Fibroblast of villous mesenchyme (primary cell): ENCODE measurements around the gene PTPN5. TPM values are rescaled to one million over a fixed set of nuclear protein-coding genes. Genes with fewer than 3 reads are reported as not detected.
"Not testable (repeated sequence)": the region's sequence is repeated elsewhere in the genome, so short reads cannot be mapped to it uniquely, and the experiment has no call there.

Experiments used
- DNase-seq: peaks from one replicate; pipeline ENCODE4 v3.0.0-alpha.2; 2010; ENCODE audit warnings: low read depth
- H3K4me3 ChIP-seq: 2 replicates; pipeline ENCODE4 v1.5.1; 2011; ENCODE audit warnings: low read depth, mild to moderate bottlenecking, low read length
- CTCF ChIP-seq: IDR thresholded peaks from 2 replicates; pipeline ENCODE4 v1.5.1; 2012; ENCODE audit warnings: low read depth, mild to moderate bottlenecking, low read length; ENCODE audit not compliant: insufficient read depth
- total RNA-seq: library from RNA; depleted of rRNA; stranded (reverse); fragments of >200 nt; gene quantifications from 2 replicates; pipeline ENCODE4 v1.2.3, GENCODE V29; 2012

Gene PTPN5
- total RNA-seq, 1 donor = not detected

GRCh38 chr11:18696638-18697225 lies 94.9 kb downstream of the PTPN5 start:
- no peak for TF ChIP-seq CTCF
- H3K4me3 ChIP-seq = no peak overlapping the region
- no peak for DNase-seq

- TF ChIP-seq CTCF = no peak
- H3K4me3 ChIP-seq = no peak overlapping the region
- no peak for DNase-seq
These were observed 98.4 kb downstream of the PTPN5 start for GRCh38 chr11:18692941-18693760.

GRCh38 chr11:18691467-18692140 lies 100.0 kb downstream of the PTPN5 start:
- not testable (repeated sequence) for DNase-seq, H3K4me3 ChIP-seq

GRCh38 chr11:18684267-18684666 lies 107.3 kb downstream of the PTPN5 start:
- no peak for DNase-seq
- no peak overlapping the region for H3K4me3 ChIP-seq
- no peak for TF ChIP-seq CTCF

GRCh38 chr11:18682466-18682865 lies 109.1 kb downstream of the PTPN5 start:
- DNase-seq = no peak
- no peak for TF ChIP-seq CTCF
- no peak overlapping the region for H3K4me3 ChIP-seq

GRCh38 chr11:18681949-18682348 lies 109.6 kb downstream of the PTPN5 start:
- not testable (repeated sequence) for H3K4me3 ChIP-seq, DNase-seq

Other genes starting within 250 kb of the PTPN5 start
- gene UEVLD, start 203.1 kb downstream of the PTPN5 start, total RNA-seq = 27.7 and 33.2 TPM in 2 replicates
- under 0.01 and 0.32 TPM in 2 replicates for gene MISFA, start 192.0 kb downstream of the PTPN5 start, total RNA-seq
- gene SPTY2D1, start 157.5 kb downstream of the PTPN5 start, total RNA-seq = 17.7 and 20.7 TPM in 2 replicates
- 0.32 and 0.43 TPM in 2 replicates for gene TMEM86A, start 93.0 kb downstream of the PTPN5 start, total RNA-seq
- gene IGSF22, start 65.6 kb downstream of the PTPN5 start, total RNA-seq = under 0.01 and 1.3 TPM in 2 replicates
- gene MRGPRX1, start 147.6 kb upstream of the PTPN5 start, total RNA-seq = not detected in 2 replicates